DMS114 treated with DMSO at 0.1 percent for 48 hours (cell line): ENCODE results near the gene TMSB4X.
"Not testable (repeated sequence)": the region's sequence is repeated elsewhere in the genome, so short reads cannot be mapped to it uniquely, and the experiment has no call there.

Experiments used
- DNase-seq: peaks from one replicate; lab custom pipeline; 2025; ENCODE audit not compliant: unreplicated experiment; lab: John Stamatoyannopoulos, UW

The TMSB4X gene

GRCh38 chrX:12974796-12975669 is at the start of gene TMSB4X:
Gene TMSB4X, plus strand, starts transcription at chrX:12975110.
- DNase-seq, result no peak

- DNase-seq, result no peak
Measured at GRCh38 chrX:12929701-12930100, 45.2 kb upstream of the TMSB4X start.

GRCh38 chrX:12930150-12930549 is 44.8 kb upstream of the TMSB4X start:
- DNase-seq, result no peak

- DNase-seq, result no peak
Measured at GRCh38 chrX:12932244-12932643, 42.7 kb upstream of the TMSB4X start.

GRCh38 chrX:12934850-12935249 is 40.1 kb upstream of the TMSB4X start:
- DNase-seq, result no peak

- DNase-seq, result no peak
Measured at GRCh38 chrX:12936947-12937346, 38.0 kb upstream of the TMSB4X start.

GRCh38 chrX:12940471-12940870 is 34.4 kb upstream of the TMSB4X start:
- DNase-seq, result not testable (repeated sequence)

GRCh38 chrX:12943592-12943991 is 31.3 kb upstream of the TMSB4X start:
- DNase-seq, result not testable (repeated sequence)

GRCh38 chrX:12944452-12944851 is 30.5 kb upstream of the TMSB4X start:
- DNase-seq, result not testable (repeated sequence)

- DNase-seq, result no peak
Measured at GRCh38 chrX:12945494-12945893, 29.4 kb upstream of the TMSB4X start.

GRCh38 chrX:12946406-12946805 is 28.5 kb upstream of the TMSB4X start:
- DNase-seq, result no peak

- peak; percentile 11 for DNase-seq
Measured at GRCh38 chrX:12946838-12947544, 27.9 kb upstream of the TMSB4X start.

- DNase-seq, result no peak
Measured at GRCh38 chrX:12947545-12948235, 27.2 kb upstream of the TMSB4X start.

GRCh38 chrX:12948495-12948894 is 26.4 kb upstream of the TMSB4X start:
- DNase-seq, result no peak

- no peak for DNase-seq
Measured at GRCh38 chrX:12949205-12949926, 25.5 kb upstream of the TMSB4X start.

GRCh38 chrX:12949927-12950656 is 24.8 kb upstream of the TMSB4X start:
- DNase-seq, result no peak

GRCh38 chrX:12950851-12951594 is 23.9 kb upstream of the TMSB4X start:
- no peak for DNase-seq

- no peak for DNase-seq
Measured at GRCh38 chrX:12951595-12951975, 23.3 kb upstream of the TMSB4X start.

- no peak for DNase-seq
Measured at GRCh38 chrX:12953420-12953819, 21.5 kb upstream of the TMSB4X start.

- no peak for DNase-seq
Measured at GRCh38 chrX:12954376-12954775, 20.5 kb upstream of the TMSB4X start.
